ENCODE data around the gene IL3.

The IL3 gene

GRCh38 chr5:132057498-132058255, 2.8 kb upstream of the IL3 start:
- DNase-seq (ENCODE audit: low read depth): no peak

DNA sequence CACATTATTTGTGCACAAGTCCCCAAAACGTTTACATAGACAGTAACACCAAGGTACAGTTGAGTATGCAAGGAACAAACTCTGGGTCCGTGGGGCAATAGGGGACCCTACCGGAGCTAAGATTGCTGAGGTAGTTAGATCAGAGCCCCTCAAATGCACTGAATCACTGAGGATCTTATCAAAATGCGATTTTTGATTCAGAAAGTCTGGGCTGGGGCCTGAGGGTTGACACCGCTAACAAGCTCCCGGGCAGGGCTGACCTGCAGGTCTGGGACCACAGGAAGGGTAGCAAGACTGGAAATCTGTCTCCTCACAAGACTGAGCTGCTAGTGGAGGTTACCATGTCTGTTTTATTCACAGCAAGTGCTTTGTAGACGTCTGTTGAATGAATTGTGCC, 1.8 kb upstream of the IL3 start:
- DNase-seq (ENCODE audit: low read depth): no peak

GRCh38 chr5:132059043-132059695, 1.3 kb upstream of the IL3 start:
- DNase-seq (ENCODE audit: low read depth): no peak

GRCh38 chr5:132059696-132060500, 557 bp upstream of the IL3 start:
- DNase-seq (ENCODE audit: low read depth): no peak

GRCh38 chr5:132063090-132063911, 2.8 kb downstream of the IL3 start:
- DNase-seq (ENCODE audit: low read depth): peak; percentile 25

DNA sequence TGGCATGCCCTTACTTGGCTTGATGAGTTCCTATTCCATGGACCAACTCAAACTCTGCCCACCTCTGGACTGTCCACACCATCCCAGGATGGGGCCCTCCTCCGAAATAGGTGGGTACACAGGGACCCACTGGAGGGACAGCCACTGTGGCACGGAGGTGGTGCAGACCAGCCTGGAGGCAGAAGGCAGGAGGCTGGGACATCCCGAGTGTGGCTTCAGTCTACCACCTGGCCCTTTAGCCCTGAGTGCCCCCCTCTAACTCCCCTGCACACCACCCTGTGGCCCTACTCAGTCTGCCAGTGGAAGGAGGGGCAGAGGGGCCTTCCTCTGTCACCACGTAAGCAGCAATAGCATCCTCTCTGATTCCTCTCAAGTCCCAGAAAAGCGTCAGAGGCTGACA, 3.7 kb downstream of the IL3 start:
- DNase-seq (ENCODE audit: low read depth): no peak

GRCh38 chr5:132064738-132065331, 4.4 kb downstream of the IL3 start:
- DNase-seq (ENCODE audit: low read depth): peak; percentile 61

DNA sequence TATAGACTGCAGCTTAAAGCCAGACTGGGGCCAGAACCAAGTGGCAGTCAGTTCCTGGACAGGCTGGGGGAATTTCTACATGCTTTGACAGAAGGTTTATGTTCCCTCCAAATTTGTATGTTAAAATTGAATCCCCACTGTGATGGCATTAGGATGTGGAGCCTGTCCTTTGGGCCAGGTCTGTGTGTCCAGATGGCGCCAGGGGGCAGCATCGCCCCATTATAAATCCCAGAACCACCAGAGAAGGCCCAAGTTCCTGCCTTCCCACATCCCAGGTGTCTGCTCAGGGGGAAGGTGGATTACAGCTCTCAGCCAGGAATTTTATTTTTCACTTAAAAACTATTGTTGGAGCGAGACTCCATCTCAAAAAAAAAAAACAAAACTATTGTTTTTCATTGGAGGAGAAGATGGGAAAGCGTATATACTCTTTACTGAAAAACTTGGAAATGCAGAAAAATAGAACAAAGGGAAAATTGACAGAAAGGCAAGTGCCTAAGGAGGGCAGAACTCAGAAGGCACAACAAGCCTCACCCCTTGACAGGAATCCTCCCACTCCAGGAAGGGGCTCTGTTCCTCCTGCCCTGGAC, 5.0 kb downstream of the IL3 start:
- peak; percentile 59 for DNase-seq (ENCODE audit: low read depth)

DNA sequence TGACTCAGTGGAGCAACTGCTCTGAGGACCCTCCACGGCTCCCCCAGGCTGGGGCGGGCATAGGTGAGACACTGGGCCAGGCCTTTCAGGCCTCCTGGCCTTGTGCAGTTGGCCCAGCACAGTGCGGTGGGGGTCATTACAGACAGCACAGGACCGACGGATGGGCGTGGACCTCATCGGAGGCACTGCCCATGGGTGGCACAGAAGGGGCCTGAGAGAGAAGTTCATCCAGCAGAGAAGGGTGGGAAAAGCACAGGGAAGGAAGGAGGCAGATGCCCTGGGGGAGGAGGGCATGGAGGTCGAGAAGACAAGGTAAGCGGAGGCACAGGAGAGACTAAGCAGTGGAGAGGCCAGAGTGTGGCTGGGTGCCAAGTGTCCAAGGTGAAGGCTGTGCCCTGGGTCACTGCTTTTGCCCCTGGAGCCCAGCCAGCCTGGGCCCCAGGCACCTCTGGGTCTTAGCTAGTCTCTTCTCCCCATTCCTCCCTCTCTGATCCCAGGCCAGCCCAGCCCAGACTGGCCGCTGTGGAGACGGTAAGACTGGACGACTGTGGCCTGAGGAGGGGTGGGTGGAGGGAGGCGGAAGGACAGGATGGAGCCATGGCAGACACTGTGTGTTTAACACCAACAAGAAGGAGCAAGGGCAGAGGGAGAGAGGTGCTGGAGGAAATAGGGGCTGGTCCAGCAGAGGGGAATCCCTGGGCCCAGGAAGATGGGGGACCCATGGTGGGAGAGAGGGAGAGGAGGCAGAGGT, 5.7 kb downstream of the IL3 start:
- no peak for DNase-seq (ENCODE audit: low read depth)

DNA sequence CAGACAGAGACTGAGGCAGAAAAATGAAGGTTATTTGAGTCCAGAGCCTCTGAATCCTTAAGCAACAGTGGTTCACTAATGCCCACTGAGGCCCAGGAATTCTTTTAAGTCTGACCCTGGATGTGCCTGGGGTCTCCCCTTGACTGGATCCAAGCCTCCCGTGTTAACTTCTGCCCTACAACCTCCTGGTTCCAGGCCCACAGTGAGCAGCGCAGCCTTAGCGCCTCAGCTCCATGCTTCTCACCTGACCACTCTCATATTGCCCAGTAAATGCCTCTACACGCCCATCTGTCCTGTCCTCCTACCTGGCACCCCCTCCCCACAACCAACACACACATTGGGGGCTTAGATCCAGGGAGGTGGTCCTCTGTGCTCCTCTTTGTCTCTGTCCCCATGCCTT, 6.4 kb downstream of the IL3 start:
- no peak for DNase-seq (ENCODE audit: low read depth)

- DNase-seq (ENCODE audit: low read depth): no peak
Observed at GRCh38 chr5:132067451-132067850, 7.0 kb downstream of the IL3 start.

DNA sequence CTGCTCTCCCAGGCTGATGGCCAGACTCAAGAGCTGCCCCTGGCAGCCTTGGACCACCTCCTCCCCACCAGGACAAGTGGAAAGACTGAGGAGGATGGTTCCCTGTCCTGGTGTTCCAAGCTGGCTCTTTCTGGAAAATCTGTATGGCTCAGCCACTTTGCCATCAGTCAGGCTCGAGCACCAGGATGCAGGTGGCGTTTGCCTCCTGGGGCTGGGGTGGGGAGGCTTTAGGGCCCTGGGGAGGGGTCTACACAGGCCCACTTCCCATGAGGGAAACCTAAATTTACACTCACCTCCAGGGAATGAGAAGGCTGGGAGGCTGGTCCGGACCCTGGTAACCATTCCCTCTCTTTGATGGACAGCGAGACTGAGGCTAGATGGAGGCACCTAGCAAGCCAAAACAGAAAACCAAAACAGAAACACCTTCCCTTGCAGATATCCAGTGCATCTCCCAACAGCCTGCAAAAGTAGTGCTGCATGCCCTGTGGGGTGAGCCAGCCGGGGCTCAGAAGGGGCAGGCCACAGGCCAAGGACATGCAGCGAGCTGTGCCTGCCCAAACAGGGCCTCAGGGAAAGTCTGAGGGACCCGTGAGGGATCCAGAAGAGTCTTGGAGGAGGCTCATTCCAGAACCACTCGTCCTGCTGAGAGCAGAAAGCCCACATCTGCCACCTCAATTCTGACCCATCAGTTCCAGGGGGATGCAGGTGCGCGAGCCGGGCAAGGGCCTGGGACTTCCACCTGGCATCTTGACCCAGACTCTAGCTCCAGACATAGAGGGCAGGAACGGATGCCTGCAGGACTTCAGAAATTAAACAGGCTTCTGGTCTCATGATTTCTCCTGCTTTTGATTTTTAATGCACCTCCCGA, 7.7 kb downstream of the IL3 start:
- no peak for DNase-seq (ENCODE audit: low read depth)

GRCh38 chr5:132069561-132069960, 9.1 kb downstream of the IL3 start:
- DNase-seq (ENCODE audit: low read depth): no peak

- no peak for DNase-seq (ENCODE audit: low read depth)
Observed at GRCh38 chr5:132069994-132070393, 9.5 kb downstream of the IL3 start.

DNA sequence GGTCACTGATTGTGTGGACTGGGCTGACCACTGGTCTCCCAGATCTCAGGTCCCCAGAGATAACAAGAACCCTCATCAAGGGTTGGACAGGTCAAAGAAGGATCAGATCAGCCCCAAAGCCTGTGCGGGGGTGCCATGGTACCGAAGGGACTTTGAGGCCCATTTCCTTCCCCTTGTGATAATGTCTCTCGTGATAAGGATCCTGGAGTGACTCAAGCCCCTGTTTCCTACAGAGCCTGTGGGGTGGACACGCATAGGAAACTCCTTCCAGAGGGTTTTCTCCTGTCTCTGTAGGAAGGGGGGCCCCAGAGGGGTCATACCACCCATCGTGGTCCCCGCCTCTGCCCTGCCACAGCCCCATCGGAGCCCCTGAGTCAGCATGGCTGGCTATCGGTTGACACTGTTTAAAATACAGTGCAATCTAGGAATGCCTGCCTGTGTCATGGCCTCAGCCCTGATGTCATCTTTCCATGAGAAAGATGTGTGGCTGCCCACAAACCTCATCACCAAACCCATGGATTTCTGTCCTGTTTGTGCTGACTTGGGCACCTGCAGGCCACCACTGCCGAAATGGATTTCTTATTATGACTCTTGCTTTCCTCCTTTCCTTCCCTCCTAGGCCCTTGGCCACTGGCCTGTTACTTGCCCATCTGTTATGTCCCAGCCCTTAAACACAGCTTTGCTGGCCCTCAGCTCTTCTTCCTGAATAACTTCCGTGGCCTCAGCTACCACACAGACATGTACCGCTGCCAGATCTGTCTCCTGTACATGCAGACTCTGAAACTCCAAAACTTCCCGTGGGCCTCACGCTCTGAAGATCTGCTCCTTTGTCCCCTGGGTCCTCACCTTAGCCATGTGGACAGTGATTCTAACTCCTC, 10.2 kb downstream of the IL3 start:
- DNase-seq (ENCODE audit: low read depth): no peak

GRCh38 chr5:132071338-132071707, 10.9 kb downstream of the IL3 start:
- DNase-seq (ENCODE audit: low read depth): no peak

- no peak for DNase-seq (ENCODE audit: low read depth)
Observed at GRCh38 chr5:132072070-132072469, 11.6 kb downstream of the IL3 start.

GRCh38 chr5:132072528-132072927, 12.1 kb downstream of the IL3 start:
- no peak for DNase-seq (ENCODE audit: low read depth)

Measured in HS-5 (cell line).